ENCODE data around the gene MAGI2. TPM values are rescaled to one million over a fixed set of nuclear protein-coding genes. Genes with fewer than 3 reads are reported as not detected.

The MAGI2 gene
- total RNA-seq, 1 experiment from 2014 or later = 14.3 TPM

DNA sequence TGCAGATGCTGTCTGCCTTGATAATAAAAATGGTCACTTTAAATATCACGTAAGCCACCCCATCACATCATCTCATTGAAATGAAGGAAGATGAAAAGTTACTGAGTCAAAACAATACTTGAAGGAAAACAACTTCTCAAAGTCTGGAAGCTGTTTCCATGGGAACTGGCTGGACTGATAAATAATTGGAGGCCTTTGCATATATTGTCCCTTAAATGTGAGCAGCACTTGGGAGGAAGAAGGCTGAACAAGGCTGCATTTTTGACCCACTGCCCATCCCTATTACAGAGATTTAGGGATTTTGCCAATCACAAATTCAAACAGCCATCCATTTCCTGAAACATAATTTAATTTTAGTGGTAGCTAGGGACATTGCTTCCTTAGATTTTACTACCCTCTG, 18.2 kb upstream of the MAGI2 start:
- no peak overlapping the region for H3T11ph ChIP-seq (ENCODE audit: low read length)
- no peak overlapping the region for H3K4ac ChIP-seq (ENCODE audit: low read depth, low read length)
- Mint-ChIP-seq H3K27ac (no peak overlapping the region), H3K4me1 (no peaks in the 10 kb centered on the region), H3K9me3 (no peaks in the 10 kb centered on the region; a peak in 3 of 5 replicates), H3K36me3 (ENCODE audit: insufficient read depth in 1 of 3, low read depth in 3 of 3) (no peaks in the 10 kb centered on the region), H3K4me3 (no peak overlapping the region), H3K27me3 (ENCODE audit: low read depth) (no peaks in the 10 kb centered on the region)
- no peaks in the 10 kb centered on the region for H4K20me1 ChIP-seq (ENCODE audit: control insufficient read depth, insufficient read depth, insufficient read length)
- no peak overlapping the region for H3K4me2 ChIP-seq (ENCODE audit: insufficient read depth, insufficient read length, low read length)
- no peak overlapping the region for H2BK15ac ChIP-seq (ENCODE audit: low read depth, low read length)
- TF ChIP-seq, protein P1, sequence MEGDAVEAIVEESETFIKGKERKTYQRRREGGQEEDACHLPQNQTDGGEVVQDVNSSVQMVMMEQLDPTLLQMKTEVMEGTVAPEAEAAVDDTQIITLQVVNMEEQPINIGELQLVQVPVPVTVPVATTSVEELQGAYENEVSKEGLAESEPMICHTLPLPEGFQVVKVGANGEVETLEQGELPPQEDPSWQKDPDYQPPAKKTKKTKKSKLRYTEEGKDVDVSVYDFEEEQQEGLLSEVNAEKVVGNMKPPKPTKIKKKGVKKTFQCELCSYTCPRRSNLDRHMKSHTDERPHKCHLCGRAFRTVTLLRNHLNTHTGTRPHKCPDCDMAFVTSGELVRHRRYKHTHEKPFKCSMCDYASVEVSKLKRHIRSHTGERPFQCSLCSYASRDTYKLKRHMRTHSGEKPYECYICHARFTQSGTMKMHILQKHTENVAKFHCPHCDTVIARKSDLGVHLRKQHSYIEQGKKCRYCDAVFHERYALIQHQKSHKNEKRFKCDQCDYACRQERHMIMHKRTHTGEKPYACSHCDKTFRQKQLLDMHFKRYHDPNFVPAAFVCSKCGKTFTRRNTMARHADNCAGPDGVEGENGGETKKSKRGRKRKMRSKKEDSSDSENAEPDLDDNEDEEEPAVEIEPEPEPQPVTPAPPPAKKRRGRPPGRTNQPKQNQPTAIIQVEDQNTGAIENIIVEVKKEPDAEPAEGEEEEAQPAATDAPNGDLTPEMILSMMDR (conservative IDR thresholded peaks at IDR 0.05) = no peak
- H3K4me1 ChIP-seq (ENCODE audit: insufficient read depth, low read length) = no peaks in the 10 kb centered on the region
- H3K79me1 ChIP-seq (ENCODE audit: insufficient read depth, low read depth, low read length, poor library complexity, severe bottlenecking) = no peaks in the 10 kb centered on the region
- H2BK120ac ChIP-seq (ENCODE audit: low read depth, low read length, poor library complexity, severe bottlenecking) = no peak overlapping the region
- H4K91ac ChIP-seq (ENCODE audit: insufficient read length, low read depth, low read length) = no peak overlapping the region
- H3K56ac ChIP-seq (ENCODE audit: insufficient read length, low read depth, low read length) = no peak overlapping the region
- no peak overlapping the region for H3K23ac ChIP-seq (ENCODE audit: insufficient read length, low read depth, low read length)
- H2BK20ac ChIP-seq (ENCODE audit: low read depth, low read length, poor library complexity, severe bottlenecking) = no peak overlapping the region
- no CpG with 5 or more reads among the region's 1 CpG for WGBS (ENCODE audit: extremely low coverage, insufficient read length, low lambda C conversion rate)
- H3K23me2 ChIP-seq (ENCODE audit: insufficient read length, low read depth, low read length, poor library complexity, severe bottlenecking) = no peaks in the 10 kb centered on the region
- no peaks in the 10 kb centered on the region for H3K27me3 ChIP-seq (ENCODE audit: insufficient read depth, low read length)
- H3K9me3 ChIP-seq (ENCODE audit: control insufficient read depth, low read depth, low read length) = no peaks in the 10 kb centered on the region
- no peak overlapping the region for H3K27ac ChIP-seq (ENCODE audit: insufficient read length, low read depth, low read length)
- no peak overlapping the region for H2AFZ ChIP-seq (ENCODE audit: low read length)
- no peak overlapping the region for H3K18ac ChIP-seq (ENCODE audit: insufficient read length, low read depth, low read length)
- H2AK5ac ChIP-seq (ENCODE audit: insufficient read length, low read length) = no peak overlapping the region
- no peak overlapping the region for H3K9ac ChIP-seq (ENCODE audit: extremely low read depth, insufficient read length, low read length)
- no peak overlapping the region for H4K8ac ChIP-seq (replicated peaks; ENCODE audit: insufficient read length, low read depth, low read length)
- H3K79me2 ChIP-seq (ENCODE audit: insufficient read depth, low read length) = no peaks in the 10 kb centered on the region
- H2BK5ac ChIP-seq (ENCODE audit: insufficient read length, low read length) = no peak overlapping the region
- H4K5ac ChIP-seq (ENCODE audit: insufficient read length, low read depth, low read length) = no peak overlapping the region
- no peak overlapping the region for H3K14ac ChIP-seq (ENCODE audit: insufficient read depth, low read length)
- no peak overlapping the region for H2BK12ac ChIP-seq (ENCODE audit: insufficient read length, low read depth, low read length)
- no peak for DNase-seq
